HK-2 (cell line): ENCODE results near the gene WSCD2.

Experiments
- DNase-seq: peaks from one replicate; pipeline ENCODE4 v3.0.0-alpha.2; 2018; ENCODE audit not compliant: unreplicated experiment

Gene WSCD2

DNA sequence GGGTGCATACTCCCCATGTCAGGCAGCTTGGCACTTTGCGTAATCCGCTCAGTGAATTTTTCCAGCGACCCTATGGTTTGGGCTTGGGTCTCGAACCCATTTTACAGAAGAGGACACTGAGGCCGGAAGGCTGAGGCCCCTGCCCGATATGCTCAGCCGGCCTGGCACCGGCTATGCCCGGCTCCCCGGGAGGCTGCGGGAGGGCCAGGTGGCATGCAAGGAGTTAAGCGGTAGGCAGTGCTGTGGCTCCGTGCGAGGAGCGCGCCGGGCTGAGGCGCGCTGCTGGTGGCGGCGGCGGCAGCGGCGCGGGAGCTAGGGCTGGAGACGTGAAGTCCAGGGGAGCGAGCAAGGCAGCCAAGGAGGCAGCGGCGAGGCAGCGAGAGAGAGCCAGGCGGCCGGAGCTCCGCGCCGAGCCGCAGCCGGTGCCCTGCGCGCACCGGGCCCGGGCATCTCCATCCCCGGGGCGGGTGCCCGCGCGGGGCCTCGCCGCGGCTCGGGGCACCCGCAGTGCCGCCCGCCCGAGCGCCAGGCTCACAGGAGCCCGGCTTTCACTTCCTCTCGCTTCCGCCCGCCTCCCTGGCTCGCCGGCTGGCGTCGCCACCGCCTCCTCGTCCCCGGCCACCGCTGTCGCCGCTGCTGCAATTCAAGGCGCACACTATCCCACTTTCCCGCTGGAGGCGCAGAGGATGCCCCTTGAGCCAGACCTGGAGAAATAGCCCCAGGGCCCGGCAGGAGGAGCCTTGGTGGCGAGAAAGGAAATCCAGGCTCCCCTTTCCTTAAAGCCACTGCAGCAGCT lies at the start of gene WSCD2:
TSS of gene WSCD2 (plus strand) at position 272 of the 796 bp plus-strand sequence. CDS start 66,545 bp downstream, outside the sequence.
- no peak for DNase-seq

DNA sequence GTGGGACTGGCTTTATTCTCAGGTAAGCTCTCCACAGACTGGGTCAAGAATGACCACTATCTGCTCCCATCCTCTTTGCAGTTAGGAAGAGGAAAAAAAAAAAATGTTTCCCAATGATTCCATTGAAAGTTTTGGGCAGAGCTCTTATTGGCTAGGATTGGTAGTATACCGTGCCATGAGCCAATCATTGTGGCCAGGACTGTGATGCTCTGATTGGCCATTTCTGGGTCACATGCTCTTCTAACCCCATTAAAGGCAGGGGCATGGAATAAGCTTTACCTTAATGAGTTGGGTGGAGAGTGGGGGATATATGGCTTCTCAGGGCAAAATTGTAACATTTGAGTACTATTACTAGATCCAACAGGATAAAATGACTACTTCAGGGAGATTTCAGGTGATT lies 49.4 kb upstream of the WSCD2 start:
- no peak for DNase-seq

DNA sequence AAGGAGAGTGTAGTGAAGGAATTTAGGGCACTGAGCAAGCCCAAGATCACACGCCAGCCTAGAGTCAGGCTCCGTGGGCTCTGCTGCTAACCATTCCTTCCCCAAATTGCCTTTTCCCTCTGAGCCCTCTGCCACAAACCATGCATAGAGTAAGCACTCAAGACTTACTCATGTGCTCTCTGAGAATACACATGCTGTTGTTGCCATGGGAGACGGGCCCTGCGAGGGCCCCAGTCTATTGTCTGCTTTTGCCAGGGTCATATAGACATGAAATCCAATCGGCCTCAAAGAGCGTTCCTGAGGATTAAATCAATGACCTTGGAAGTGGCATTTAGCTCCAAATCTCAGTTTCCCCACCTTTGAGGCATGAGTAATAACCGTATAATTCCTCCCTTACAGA lies 48.7 kb upstream of the WSCD2 start:
- no peak for DNase-seq

DNA sequence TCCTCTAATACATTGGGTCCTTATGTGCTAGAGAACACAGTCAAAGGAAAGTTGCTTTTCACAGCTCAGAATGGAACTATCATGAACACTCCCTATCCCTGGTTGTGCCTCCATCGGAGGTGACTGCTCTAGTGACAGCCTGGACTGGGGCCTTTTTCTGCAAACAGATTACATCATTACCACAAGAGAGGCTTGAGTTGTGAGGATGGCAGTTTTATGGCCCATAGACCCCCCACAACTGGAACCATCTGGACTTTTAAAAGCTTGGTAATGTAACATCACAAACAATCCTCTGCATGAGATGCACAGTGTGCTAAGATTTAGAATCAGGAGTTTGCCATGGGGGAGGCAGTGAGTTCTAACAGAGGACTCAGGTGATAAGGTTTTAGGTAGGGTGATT lies 46.6 kb upstream of the WSCD2 start:
- DNase-seq = no peak

DNA sequence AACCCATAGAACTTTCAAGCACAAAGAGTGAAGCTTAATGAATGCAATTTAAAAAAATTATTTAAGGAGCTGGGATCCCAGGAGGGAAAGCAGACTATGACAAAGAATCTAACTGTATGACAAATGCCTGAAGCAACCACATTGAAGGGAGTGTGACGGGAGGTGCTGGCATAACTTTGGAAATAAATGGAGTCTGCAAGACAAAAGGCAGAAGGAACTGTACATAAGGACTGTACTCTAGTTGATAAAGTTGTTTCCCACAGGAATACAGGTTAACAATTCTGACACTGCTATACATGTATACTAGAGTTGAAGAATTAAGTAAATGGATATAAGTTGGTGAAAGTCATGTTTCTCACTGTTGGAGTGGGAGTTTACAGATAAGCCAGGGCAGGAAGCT lies 41.2 kb upstream of the WSCD2 start:
- DNase-seq = no peak

DNA sequence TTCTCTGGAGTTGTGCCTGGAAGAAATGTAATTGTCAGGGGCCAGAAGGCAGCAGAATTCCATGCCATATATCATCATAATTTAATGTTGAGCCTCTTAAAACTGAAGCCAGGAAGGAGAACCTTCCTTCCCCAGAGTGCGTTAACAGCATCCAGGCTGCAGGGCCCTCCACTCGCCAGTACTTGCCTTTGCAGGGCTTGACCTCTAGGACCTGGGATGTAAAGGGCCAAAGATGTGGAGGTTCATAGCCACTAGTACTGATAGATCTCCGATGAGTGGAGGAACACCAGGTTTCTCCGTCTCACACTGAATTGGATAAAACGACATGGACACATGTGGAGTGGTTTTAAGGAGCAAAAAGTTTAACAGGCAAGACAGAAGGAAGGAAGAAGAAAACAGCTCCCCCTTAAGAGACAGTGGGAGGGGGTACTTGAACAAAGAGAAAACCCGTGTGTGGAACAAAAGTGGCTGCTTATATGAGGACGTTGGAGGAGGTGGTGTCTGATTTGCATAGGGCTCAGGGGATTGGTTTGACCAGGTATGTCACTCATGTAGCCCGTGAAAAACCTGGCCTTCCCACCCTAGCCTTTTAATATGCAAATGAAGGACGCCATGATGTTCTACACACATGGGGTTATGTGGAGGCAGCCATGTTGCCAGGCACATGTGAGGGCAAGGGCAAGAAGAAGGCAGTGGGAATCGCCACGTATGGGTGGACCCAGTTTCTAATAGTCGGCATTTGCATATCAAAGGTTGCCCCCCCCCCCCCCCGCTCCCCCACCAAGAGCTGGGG lies 38.8 kb upstream of the WSCD2 start:
- no peak for DNase-seq

DNA sequence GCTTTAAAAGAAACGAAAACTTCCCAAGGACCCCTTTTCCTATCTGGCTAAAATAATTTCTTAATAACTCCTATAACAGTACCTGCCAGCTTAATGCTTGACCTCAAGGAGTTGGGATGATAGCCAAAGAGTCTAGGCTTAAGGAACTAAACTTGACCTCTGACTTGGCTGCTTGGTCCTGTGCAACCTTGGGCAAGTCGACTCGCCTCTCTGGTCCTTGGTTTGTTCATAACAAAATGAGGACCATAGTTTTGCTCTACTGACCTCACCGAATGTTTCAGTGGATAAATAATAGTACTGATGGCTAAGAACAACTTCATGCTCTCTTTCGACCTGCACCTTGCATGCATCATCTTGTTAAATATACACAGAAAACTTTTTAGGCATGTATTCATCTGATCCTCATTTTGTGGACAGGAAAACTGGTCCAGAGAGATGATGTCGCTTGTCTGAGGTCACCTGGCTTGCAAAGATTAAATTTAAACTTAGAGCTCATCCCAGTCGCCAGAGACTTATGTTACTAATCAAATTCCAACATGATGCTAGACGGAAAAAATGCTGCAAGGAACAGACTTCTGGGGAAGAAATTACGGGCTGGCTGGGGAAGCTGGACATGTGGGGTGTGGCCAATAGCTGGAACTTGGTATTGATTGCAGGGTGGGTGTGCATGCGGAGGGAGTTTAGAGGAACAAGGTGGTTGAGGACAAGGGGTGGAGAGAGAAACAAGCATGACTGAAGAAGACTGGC lies 38.0 kb upstream of the WSCD2 start:
- DNase-seq = no peak

DNA sequence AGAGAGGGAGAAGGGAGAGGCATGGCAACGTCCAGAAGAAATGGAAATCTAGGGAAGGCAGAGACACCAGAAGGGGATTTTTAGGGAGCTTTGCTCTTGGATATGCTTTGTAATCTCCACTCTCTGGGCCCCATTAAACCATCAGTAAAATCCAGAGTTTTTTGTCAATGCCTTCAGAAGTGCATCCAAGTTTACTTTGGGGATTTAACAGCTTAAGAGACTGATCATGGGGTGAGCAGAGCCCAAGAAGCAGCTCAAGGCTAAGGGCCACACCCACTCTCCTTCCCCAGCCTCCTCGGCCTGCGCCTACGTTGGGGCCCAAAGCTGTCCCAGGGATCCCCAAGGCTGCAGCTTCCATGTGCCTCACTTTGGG lies 37.4 kb upstream of the WSCD2 start:
- no peak for DNase-seq

DNA sequence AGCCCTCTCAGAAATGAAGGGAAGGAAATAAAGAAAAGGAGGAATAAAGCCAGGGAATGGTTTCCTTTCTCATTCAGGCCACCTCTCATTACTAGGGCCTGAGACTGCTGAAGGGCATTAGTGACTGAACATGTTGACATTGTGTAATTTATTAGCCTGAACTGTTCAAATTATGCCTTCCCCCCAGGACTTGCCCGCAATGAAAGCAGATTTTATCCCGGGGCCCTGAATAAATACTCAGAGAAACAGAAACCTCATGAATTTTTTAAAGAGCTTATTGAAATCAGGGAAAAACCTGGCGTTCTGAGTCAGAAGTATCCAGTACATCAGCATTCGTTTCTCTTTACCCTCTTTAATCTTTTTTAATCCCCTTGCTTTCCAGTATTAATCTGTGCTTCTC lies 35.9 kb upstream of the WSCD2 start:
- no peak for DNase-seq

DNA sequence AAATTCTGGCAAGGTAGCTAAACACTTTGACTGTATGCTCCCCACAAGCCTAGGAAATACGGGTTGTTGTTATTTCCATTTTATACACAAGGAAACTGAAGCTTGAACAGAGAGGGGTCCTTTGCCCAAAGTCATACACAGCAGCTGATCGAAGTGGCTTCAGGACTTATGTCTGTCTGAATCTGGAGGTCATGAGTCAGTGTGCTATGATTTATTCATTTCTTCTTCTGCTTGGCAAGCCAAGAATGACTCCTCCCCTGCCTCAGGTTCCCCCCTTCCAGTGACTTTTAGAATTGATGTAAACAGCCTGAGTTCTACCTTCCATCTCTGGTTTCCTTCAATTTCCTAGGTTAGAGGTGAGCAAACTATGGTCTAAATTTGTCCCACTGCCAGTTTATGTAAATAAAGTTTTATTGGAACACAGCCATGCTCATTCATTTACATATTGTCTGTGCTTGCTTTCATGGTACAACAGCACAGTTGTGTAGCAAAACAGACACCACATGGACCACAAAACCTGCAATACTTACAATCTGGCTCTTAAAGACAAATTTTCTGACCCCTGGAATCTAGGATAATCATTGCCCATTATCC lies 34.9 kb upstream of the WSCD2 start:
- DNase-seq = no peak

DNA sequence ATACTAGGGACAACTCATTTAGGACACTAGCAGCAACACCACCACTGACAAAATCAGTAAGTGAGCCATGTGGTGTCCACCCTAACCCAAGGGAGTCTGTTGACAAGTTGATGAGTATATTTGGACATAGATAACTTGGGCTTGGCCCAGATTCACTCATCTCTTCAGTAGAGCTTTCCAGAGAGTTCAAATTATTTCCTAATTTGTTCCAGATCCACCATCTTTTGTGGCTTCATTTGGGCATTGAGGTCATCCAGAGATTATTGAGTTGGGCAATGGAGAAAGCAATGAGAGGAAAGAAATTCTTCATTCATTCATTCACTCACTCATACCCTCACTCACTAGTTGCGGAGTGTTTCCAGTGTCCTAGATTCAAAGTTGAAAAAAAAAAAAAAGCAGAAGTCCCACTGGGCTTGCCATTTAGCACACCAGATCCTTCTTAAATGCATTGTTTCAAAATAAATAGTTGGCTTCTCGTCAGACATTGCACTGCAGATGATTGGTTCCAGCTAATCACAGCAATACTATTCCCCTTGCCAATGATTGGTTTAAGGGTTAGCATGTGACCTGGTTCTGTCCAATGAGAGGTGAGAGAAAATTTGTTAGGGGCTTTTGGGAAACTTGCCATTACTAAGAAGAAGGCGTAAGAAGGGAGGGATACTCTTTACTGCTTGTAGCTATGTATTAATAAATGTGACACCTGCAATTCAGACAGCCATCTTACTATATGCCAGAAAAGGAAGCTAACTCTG lies 31.8 kb upstream of the WSCD2 start:
- DNase-seq = no peak

DNA sequence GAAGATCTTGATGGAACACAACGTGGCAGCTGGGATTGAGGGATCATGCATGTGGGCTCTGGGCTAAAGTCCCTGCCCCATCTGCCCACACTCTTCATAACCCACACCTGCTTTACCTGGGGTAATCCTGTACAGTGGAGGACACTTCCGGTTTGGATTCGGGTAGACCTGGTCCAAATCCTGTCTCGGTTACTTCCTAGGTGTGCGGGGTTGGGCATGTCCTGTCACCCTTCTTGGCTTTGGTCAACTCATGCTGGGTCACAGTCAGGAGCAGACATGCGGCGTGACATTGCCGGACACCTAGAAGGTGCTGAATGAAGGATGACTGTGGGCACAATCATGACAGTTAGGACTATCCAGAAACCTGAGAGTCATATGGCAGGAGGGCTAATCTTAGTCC lies 30.7 kb upstream of the WSCD2 start:
- DNase-seq = no peak

DNA sequence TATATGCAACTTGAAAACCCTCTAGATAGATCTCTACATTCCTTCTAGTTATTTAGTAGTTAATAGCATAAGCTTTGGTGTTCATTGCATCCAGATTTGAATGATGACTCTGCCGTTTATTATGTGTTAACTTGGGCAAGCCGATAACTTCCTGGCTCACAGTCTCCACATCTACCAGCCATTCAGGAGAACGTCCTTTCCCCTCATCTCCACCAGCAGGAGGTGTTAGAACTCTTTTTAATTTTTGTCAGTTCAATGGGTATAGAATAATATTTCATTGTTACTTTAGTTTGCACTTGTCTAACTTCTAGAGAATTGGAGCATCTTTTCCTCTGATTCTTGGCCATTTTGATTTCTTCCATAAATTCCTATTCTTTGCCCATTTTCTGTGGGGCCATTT lies 30.0 kb upstream of the WSCD2 start:
- DNase-seq = no peak

DNA sequence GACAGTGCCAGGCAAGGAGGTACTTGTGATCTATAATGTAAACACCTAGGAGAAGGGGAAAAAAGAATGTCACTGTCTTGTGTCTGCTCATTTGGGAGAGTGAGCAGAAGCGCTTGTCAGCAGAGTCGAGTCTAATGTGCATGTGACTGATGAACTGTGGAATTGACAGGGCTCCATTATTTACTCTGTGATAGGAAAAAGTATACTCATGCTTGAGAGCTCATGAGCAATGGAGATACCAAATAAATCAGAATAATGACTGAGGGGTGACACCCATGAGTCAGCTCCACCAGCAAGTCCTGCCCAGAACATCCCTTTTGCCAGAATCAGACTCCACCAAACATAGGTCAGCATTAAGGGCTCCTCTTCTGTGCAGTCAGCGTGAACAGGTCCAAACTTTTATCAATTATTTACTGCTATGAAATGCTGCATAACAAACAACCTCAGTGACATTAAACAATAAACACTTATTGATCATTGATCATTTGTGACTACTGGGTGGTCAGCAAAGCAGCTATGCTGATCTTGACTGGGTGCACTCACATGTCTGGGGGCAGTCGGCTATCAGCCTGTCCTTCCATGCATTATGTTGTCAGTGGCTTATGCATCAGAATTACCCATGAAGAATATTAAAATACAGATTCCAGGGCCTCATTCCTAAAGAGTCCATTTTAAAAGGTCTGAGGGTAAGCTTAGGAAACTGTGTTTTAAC lies 29.2 kb upstream of the WSCD2 start:
- no peak for DNase-seq

DNA sequence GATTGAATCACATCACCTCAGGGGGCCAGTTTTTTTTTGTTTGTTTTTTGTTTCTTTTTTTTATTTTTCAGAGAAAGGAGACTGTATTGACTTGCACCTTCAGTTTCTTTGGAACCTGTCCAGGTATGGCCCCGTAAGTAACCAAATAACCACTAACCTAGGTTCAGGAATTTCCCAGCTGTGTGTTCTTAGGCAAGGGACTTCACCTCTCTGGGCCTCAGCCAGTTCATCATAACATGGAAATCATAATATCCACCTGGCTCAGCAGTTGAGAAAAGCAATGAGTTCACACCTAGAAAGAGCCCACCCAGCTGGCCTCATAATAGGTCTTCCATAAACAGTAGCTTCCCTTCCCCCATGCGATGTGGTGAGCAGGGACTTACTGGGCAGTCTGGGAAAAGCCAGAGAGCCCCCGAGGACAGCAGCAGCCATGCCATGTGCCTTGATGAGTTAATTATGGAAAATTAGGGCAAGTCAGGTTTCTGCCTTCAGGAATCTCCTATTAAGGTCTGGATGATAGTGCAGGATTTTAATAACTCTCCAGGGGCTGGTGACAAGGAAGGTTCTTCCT lies 27.4 kb upstream of the WSCD2 start:
- no peak for DNase-seq

DNA sequence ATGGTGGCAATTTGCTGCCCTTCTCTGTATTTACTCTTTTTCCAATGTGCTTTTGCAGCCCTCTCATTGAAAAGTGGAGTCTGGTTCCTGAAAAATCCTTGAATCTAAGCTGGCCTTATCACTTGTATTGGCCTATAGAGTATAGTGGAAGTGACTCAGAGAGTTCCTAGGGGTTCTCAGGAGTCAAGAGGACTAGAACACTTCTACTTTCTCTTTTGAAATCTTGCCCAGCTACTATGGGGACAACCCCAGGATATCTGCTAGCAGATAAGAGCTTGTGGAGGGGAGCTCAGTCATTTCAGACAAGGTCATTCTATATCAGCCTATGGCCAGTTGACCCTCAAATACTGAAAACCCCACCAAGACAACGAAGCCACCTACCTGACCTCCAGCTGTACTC lies 26.7 kb upstream of the WSCD2 start:
- DNase-seq = no peak

DNA sequence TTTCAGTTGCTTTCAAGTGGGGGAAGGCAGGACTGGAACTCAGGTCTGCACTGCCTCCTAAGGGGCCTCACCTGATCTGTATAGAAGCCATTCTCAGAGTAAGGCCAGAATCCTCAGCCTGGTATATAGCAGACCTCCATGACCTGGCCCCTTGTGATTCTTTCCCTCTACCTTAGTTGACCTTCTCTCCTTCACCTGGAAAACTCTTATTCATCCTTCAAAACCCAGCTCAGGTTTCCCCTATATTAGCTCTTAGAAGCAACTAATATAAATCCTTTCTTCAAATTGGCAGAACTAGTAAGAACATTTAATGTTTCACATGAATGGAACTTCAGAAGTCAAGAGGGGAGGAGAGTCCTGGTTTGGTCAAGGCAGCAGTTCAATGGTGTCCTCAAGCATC lies 26.0 kb upstream of the WSCD2 start:
- DNase-seq = no peak

DNA sequence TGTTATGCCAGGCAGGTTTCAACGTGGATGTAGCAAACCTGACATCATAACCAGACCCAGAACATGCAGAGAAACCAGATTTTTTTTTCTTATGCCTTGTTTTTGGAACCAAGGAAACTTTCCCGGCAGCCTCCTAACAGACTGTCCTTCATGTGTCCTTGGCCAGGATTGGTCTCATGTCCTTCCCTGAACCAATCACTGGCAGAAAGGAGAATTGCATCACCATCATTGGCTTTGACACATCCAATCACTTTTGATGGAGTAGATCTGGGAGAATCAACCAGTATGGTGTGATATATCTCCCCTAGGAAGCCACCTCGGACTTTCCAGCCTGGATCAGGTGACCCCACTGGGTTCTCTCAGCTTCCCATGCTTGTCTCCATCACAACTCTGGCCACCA lies 25.6 kb upstream of the WSCD2 start:
- no peak for DNase-seq

DNA sequence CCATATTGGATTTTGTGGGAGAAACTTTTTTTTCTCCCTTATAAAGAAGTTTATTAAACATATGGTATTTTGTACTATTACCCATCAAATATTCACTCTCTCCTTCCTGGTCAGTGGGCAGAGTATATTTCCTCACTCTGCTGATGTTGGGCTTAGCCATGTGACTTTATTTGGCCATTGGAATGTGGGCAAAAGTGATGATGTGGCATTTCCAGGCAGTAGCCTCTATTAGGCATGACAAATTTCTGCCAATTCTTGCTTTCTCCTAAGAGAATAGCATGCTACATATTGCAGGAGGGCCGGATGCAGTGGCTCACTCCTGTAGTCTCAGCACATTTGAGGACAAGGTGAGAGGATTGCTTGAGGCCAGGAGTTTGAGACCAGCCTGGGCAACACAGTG lies 24.4 kb upstream of the WSCD2 start:
- DNase-seq = no peak

DNA sequence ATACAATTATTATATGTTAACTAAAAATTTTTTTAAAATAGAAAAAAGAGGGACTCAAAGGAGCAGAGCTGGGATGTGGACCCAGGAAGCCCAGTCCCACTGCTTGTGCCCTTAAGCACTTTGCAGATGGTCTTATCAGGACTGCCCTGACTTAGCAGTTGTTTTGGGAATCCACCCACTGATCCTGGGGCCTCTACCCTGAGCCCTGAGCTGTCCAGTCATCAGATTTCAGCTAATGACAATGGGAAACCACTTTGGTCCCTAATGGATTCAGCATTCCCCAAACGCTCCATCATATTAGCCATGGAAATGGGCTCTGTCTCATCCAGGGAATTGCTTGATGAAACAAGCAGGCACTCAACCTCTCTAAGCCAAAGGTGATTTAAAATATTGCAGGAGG lies 22.5 kb upstream of the WSCD2 start:
- no peak for DNase-seq

DNA sequence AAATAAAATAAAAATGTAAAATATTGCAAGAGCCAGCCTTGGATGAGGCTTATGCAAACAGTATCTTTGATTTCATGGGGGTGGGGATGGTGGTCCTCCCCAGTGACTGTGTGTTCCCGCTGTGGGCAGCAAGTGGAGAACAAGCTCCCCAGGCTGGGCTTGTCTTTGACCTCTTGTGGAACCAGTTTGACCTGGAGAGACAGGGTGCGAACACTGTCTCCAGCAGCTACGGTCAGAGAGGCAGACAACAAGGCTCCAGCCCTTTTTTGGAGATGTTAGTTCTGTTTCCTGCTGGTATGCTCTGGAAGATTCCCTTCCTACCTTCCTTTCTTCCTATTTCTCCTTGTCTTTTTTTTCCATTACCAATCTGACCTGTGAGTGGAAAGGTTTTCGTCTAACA lies 21.8 kb upstream of the WSCD2 start:
- no peak for DNase-seq
